Keratinocyte (primary cell): Measurements from ENCODE around the gene NT5DC3. TPM values are rescaled to one million over a fixed set of nuclear protein-coding genes. Genes with fewer than 3 reads are reported as not detected.
A peak's percentile ranks its signal among the peaks of the same experiment; 100 is the strongest.

Experiments used
- DNase-seq: peaks from one replicate; pipeline ENCODE4 v3.0.0-alpha.2; 2011; ENCODE audit warnings: low read depth, missing footprints, low spot score
- FAIRE-seq: peaks from 2 replicates; lab custom pipeline; 2011; peaks lifted over from hg19 to GRCh38; lab: Jason Lieb, UNC
- H2AFZ ChIP-seq: 2 replicates; pipeline ENCODE4 v1.6.0; 2012; ENCODE audit warnings: low read length, control low read depth, inconsistent platforms; ENCODE audit not compliant: control insufficient read depth
- H3K27ac ChIP-seq: 2 replicates; pipeline ENCODE4 v1.5.1; 2011; ENCODE audit warnings: low read length; ENCODE audit not compliant: control insufficient read depth, insufficient read depth
- H3K27me3 ChIP-seq: 3 replicates; pipeline ENCODE4 v1.6.0; 2011; ENCODE audit warnings: low read length; ENCODE audit not compliant: control insufficient read depth, insufficient read depth; ENCODE audit errors: extremely low read depth
- H3K36me3 ChIP-seq, 2 experiments: 2 replicates in 1 of 2; 3 replicates in 1 of 2; pipeline ENCODE4 v1.5.1; 2011; ENCODE audit warnings: low read length in 2 of 2, mild to moderate bottlenecking in 1 of 2; ENCODE audit not compliant: control insufficient read depth in 2 of 2, insufficient read depth in 2 of 2; ENCODE audit errors: extremely low read depth in 1 of 2
- H3K4me1 ChIP-seq: 3 replicates; pipeline ENCODE4 v1.5.1; 2011; ENCODE audit warnings: low read length; ENCODE audit not compliant: control insufficient read depth, insufficient read depth; ENCODE audit errors: extremely low read depth
- H3K4me2 ChIP-seq: 3 replicates; pipeline ENCODE4 v1.6.0; 2011; ENCODE audit warnings: low read depth, low read length; ENCODE audit not compliant: control insufficient read depth, insufficient read depth; ENCODE audit errors: extremely low read depth
- H3K4me3 ChIP-seq, 3 experiments: fragments of 200-600 bp in 1 of 3; sonication (generic) in 1 of 3; 2 replicates in 2 of 3; 3 replicates in 1 of 3; pipeline ENCODE4 v1.5.1; 2011 to 2016; ENCODE audit warnings: low read length in 3 of 3, mild to moderate bottlenecking in 3 of 3, control low read depth in 2 of 3, inconsistent platforms in 1 of 3, low read depth in 1 of 3, mixed read lengths in 1 of 3, mixed run types in 1 of 3, moderate library complexity in 1 of 3; ENCODE audit not compliant: control insufficient read depth in 2 of 3, insufficient read depth in 2 of 3; ENCODE audit errors: extremely low read depth in 1 of 3
- H3K79me2 ChIP-seq: 2 replicates; pipeline ENCODE4 v1.6.0; 2012; ENCODE audit warnings: low read length; ENCODE audit not compliant: control insufficient read depth, insufficient read depth
- H3K9ac ChIP-seq: 3 replicates; pipeline ENCODE4 v1.6.0; 2011; ENCODE audit warnings: low read length; ENCODE audit not compliant: control insufficient read depth, insufficient read depth; ENCODE audit errors: extremely low read depth
- H3K9me1 ChIP-seq: 3 replicates; pipeline ENCODE4 v1.6.0; 2011; ENCODE audit warnings: low read length; ENCODE audit not compliant: control insufficient read depth, insufficient read depth; ENCODE audit errors: extremely low read depth
- H3K9me3 ChIP-seq: 2 replicates; pipeline ENCODE4 v1.5.1; 2012; ENCODE audit warnings: low read depth, low read length; ENCODE audit not compliant: control insufficient read depth
- H4K20me1 ChIP-seq: 3 replicates; pipeline ENCODE4 v1.6.0; 2011; ENCODE audit warnings: low read length; ENCODE audit not compliant: control insufficient read depth, insufficient read depth; ENCODE audit errors: extremely low read depth
- EZH2 ChIP-seq: IDR thresholded peaks from one replicate; pipeline ENCODE4 v1.6.1; 2012; ENCODE audit warnings: inconsistent platforms, mild to moderate bottlenecking, low read length, moderate library complexity
- dilution Hi-C: fragments of 300-500 bp; cut with MboI; formaldehyde crosslinking; loops from one replicate; pipeline ENCODE4 v1.7.0; 2020; ENCODE audit warnings: low sequenced_read_pairs; ENCODE audit not compliant: extremely low pct_ligation_motif_present
- polyA plus RNA-seq, 5 experiments: library from polyadenylated mRNA; depleted of rRNA in 3 of 5; stranded (reverse) in 3 of 5; stranded (forward) in 1 of 5; unstranded in 1 of 5; fragments of >200 nt; gene quantifications; 1 replicate in 1 of 5; 2 replicates in 3 of 5; 3 replicates in 1 of 5; pipeline versions ENCODE4 v1.2.1 to v1.2.3, GENCODE V29; 2011 to 2012; ENCODE audit warnings: missing spikeins in 2 of 5, low read depth in 1 of 5, low replicate concordance in 1 of 5
- TF ChIP-seq, protein P1 (sequence below), 3 experiments: IDR thresholded peaks in 1 of 3; conservative IDR thresholded peaks in 1 of 3; optimal IDR thresholded peaks in 1 of 3; 2 replicates in 2 of 3; 3 replicates in 1 of 3; pipeline versions ENCODE3 to v1.5.1; 2011; ENCODE audit warnings: low read length in 3 of 3, mild to moderate bottlenecking in 3 of 3, moderate library complexity in 2 of 3, control low read depth in 1 of 3, inconsistent platforms in 1 of 3; ENCODE audit not compliant: insufficient read depth in 2 of 3; ENCODE audit errors: extremely low read depth in 1 of 3

Gene NT5DC3
- polyA plus RNA-seq, 1 donor (not counting 4 experiments of a cell fraction or from before 2014, with no cell fraction given), result 12.8 TPM

DNA sequence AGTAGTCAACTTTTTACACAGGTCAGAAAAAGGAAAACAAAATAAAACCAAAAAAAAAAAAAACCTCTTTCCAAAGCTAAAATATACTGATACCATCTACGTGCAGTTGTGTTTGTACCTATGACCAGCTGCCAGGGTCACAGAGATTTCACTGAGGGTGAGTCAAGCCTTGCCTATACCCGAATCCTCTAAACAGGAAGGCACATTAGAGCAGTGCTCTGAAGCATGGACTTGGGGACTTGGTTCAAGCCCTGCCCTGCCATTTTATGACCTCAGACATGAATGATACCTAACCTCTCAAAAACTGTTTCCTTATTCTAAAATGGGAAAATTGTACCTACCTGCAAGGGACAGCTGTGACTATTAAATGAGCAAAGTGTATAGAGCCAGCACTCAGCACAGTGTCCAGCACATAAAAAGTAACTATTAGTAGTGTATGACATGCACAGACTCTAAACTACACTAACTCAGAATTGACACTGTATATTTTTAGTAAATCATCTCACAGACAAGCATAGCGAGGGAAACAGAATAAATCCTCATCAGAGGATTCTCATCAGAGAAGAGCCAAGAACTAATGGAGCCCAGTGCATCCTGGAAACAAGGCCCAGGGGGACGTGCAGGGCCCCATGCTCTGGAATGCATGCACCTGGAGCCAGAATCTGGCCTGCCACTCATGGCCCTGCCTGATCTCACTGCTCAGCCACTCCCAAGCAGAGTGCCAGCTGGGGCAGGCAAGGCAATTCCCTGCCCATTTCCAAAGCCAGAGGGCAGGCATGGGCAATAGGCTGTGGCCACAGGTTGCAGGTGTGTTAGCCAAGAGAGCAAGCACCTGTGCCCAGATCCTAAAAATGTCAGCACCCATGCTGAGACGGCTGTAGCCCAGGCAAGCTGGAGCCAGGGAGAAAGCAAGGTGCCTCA is 57.0 kb downstream of the NT5DC3 start:
- DNase-seq, result no peak
- Histone ChIP-seq H3K79me2 (no peaks in the 10 kb centered on the region), H3K4me1 (no peaks in the 10 kb centered on the region), H3K9me3 (no peaks in the 10 kb centered on the region), H3K4me3 (no peak overlapping the region), H3K27ac (no peak overlapping the region), H3K27me3 (no peaks in the 10 kb centered on the region), H3K9ac (no peak overlapping the region), H3K4me2 (no peak overlapping the region), H3K36me3 (peaks cover 24 to 39% of the 10 kb centered on the region in 2 experiments), H2AFZ (no peak overlapping the region), H4K20me1 (no peaks in the 10 kb centered on the region), H3K9me1 (no peaks in the 10 kb centered on the region)
- dilution Hi-C loops, result no loop called here
- FAIRE-seq, result no peak
- TF ChIP-seq EZH2, result no peak
- TF ChIP-seq, protein P1, sequence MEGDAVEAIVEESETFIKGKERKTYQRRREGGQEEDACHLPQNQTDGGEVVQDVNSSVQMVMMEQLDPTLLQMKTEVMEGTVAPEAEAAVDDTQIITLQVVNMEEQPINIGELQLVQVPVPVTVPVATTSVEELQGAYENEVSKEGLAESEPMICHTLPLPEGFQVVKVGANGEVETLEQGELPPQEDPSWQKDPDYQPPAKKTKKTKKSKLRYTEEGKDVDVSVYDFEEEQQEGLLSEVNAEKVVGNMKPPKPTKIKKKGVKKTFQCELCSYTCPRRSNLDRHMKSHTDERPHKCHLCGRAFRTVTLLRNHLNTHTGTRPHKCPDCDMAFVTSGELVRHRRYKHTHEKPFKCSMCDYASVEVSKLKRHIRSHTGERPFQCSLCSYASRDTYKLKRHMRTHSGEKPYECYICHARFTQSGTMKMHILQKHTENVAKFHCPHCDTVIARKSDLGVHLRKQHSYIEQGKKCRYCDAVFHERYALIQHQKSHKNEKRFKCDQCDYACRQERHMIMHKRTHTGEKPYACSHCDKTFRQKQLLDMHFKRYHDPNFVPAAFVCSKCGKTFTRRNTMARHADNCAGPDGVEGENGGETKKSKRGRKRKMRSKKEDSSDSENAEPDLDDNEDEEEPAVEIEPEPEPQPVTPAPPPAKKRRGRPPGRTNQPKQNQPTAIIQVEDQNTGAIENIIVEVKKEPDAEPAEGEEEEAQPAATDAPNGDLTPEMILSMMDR (optimal IDR thresholded peaks at IDR 0.05 in 1 of 3, IDR thresholded peaks at IDR 0.05 in 1 of 3, conservative IDR thresholded peaks at IDR 0.05 in 1 of 3; ENCODE audit: extremely low read depth in 1 of 3, insufficient read depth in 2 of 3, low read length in 3 of 3), result peak in 2 of 3 experiments; percentile 37 to 48

DNA sequence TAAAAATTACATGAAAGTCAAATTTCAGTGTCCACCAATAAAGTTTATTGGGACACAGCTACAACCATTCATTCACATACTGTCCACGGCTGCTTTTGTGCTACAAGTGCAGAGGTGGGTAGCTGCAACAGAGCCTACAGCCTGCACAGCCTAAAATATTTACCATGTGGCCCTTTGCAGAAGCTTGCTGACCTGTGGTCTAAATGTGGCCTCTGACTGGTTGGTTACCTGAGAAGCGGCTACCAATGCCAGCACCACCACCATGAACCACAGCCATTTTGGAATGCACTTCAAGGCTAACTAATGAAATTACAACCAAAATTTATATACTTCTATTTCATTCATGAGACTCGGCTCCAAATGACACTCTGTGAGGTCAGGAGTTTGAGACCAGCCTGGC is 58.6 kb downstream of the NT5DC3 start:
- Histone ChIP-seq H3K9ac (no peak overlapping the region), H3K9me3 (no peaks in the 10 kb centered on the region), H3K4me2 (no peak overlapping the region), H2AFZ (no peak overlapping the region), H4K20me1 (no peaks in the 10 kb centered on the region), H3K27me3 (no peaks in the 10 kb centered on the region), H3K4me1 (no peaks in the 10 kb centered on the region), H3K79me2 (no peaks in the 10 kb centered on the region), H3K4me3 (no peak overlapping the region), H3K9me1 (no peaks in the 10 kb centered on the region), H3K27ac (no peak overlapping the region), H3K36me3 (peaks cover 30 to 48% of the 10 kb centered on the region in 2 experiments)
- TF ChIP-seq EZH2, result no peak
- TF ChIP-seq, protein P1 (optimal IDR thresholded peaks at IDR 0.05 in 1 of 3, IDR thresholded peaks at IDR 0.05 in 1 of 3, conservative IDR thresholded peaks at IDR 0.05 in 1 of 3; ENCODE audit: extremely low read depth in 1 of 3, insufficient read depth in 2 of 3, low read length in 3 of 3), result no peak
- no peak for DNase-seq
- FAIRE-seq, result no peak
- dilution Hi-C loops, result no loop called here
